ENCODE results near the gene OPCML. TPM values are rescaled to one million over a fixed set of nuclear protein-coding genes. Genes with fewer than 3 reads are reported as not detected.

The OPCML gene
- total and polyA plus RNA-seq, 4 donors: under 0.01 to 1.3 (median 0.88) TPM; not detected in 1

- no peaks in the 10 kb centered on the region for H3K36me3 ChIP-seq (ENCODE audit: control insufficient read depth in 1 of 2, insufficient read depth in 2 of 2, low read length in 1 of 2)
- 52 to 56% methylated on average over 4 of the region's 4 CpGs for WGBS, 2 donors
- no peaks in the 10 kb centered on the region for H3K9me3 ChIP-seq (ENCODE audit: control insufficient read depth, low read length)
- intact Hi-C loops (cut with DNase I): no loop called here
- ATAC-seq (ENCODE audit: low FRiP score): no peak
- H3K4me3 ChIP-seq (ENCODE audit: low read length in 2 of 2): no peak overlapping the region
- no peaks in the 10 kb centered on the region for H3K27me3 ChIP-seq (ENCODE audit: control insufficient read depth in 1 of 2, insufficient read depth in 2 of 2, low read length in 1 of 2)
- H3K4me1 ChIP-seq (ENCODE audit: control insufficient read depth in 1 of 2, insufficient read depth in 2 of 2, low read length in 2 of 2): no peaks in the 10 kb centered on the region
- no peak overlapping the region for H3K27ac ChIP-seq (ENCODE audit: low read depth in 1 of 2, low read length in 2 of 2)
- no peak for DNase-seq
Observed at GRCh38 chr11:133171374-133171773, 360.9 kb downstream of the OPCML start.

DNA sequence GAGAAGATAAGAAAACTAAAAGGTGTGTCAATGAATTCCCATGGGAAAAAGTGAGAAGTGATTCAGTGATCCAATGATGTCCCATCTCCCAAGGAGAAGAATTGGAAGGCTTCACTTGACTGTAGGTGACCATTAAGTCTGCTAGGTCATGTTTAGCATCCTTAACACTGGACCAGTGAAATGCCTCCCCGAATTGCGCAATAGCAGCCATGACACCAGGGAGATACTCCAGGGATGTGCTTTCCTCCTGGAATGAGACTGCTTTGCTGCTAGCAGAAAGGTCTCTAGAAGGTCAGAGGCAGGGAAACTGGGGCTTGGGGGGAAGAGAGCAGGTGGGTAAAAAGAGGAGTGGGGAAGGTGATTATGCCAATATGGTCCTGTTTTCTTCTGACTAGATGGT, 364.3 kb downstream of the OPCML start:
- Histone ChIP-seq H3K27ac (ENCODE audit: low read depth in 1 of 2, low read length in 2 of 2) (no peak overlapping the region), H3K36me3 (ENCODE audit: control insufficient read depth in 1 of 2, insufficient read depth in 2 of 2, low read length in 1 of 2) (no peaks in the 10 kb centered on the region), H3K9me3 (ENCODE audit: control insufficient read depth, low read length) (no peaks in the 10 kb centered on the region), H3K4me1 (ENCODE audit: control insufficient read depth in 1 of 2, insufficient read depth in 2 of 2, low read length in 2 of 2) (no peaks in the 10 kb centered on the region), H3K4me3 (ENCODE audit: low read length in 2 of 2) (no peak overlapping the region), H3K27me3 (ENCODE audit: control insufficient read depth in 1 of 2, insufficient read depth in 2 of 2, low read length in 1 of 2) (no peaks in the 10 kb centered on the region)
- DNase-seq: no peak
- 96 to 98% methylated on average over 2 of the region's 2 CpGs for WGBS, 2 donors
- intact Hi-C loops (cut with DNase I): no loop called here
- no peak for ATAC-seq (ENCODE audit: low FRiP score)

DNA sequence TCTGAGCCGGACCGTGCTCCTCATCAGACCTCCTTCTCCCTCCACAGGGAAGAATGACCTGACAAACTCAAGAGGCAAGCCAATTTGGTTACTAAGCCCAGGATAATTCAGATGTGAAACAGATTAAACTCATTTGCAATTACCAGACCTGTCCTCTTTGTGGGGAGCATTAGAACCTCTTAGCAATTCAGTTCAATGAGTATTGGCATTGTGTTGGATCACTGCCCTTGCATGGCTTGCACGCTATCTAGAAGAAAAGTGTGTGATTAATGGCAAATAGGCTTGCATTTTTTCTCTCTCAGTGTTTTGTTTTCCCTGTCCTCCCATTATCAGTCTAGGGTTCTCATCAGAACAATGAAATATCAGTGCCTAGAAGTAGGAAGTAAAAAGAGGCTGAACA, 365.6 kb downstream of the OPCML start:
- Histone ChIP-seq H3K27ac (ENCODE audit: low read depth in 1 of 2, low read length in 2 of 2) (no peak overlapping the region), H3K36me3 (ENCODE audit: control insufficient read depth in 1 of 2, insufficient read depth in 2 of 2, low read length in 1 of 2) (no peaks in the 10 kb centered on the region), H3K4me1 (ENCODE audit: control insufficient read depth in 1 of 2, insufficient read depth in 2 of 2, low read length in 2 of 2) (no peaks in the 10 kb centered on the region), H3K27me3 (ENCODE audit: control insufficient read depth in 1 of 2, insufficient read depth in 2 of 2, low read length in 1 of 2) (no peaks in the 10 kb centered on the region), H3K4me3 (ENCODE audit: low read length in 2 of 2) (no peak overlapping the region), H3K9me3 (ENCODE audit: control insufficient read depth, low read length) (no peaks in the 10 kb centered on the region)
- ATAC-seq (ENCODE audit: low FRiP score) (no peak), DNase-seq (no peak)
- intact Hi-C loops (cut with DNase I): no loop called here
- 87 to 90% methylated on average over 3 of the region's 3 CpGs for WGBS, 2 donors

GRCh38 chr11:133164986-133165385, 367.3 kb downstream of the OPCML start:
- H3K9me3 ChIP-seq (ENCODE audit: control insufficient read depth, low read length): no peaks in the 10 kb centered on the region
- H3K36me3 ChIP-seq (ENCODE audit: control insufficient read depth in 1 of 2, insufficient read depth in 2 of 2, low read length in 1 of 2): no peaks in the 10 kb centered on the region
- intact Hi-C loops (cut with DNase I): no loop called here
- no peak overlapping the region for H3K27ac ChIP-seq (ENCODE audit: low read depth in 1 of 2, low read length in 2 of 2)
- H3K4me1 ChIP-seq (ENCODE audit: control insufficient read depth in 1 of 2, insufficient read depth in 2 of 2, low read length in 2 of 2): no peaks in the 10 kb centered on the region
- H3K4me3 ChIP-seq (ENCODE audit: low read length in 2 of 2): no peak overlapping the region
- DNase-seq (no peak), ATAC-seq (ENCODE audit: low FRiP score) (no peak)
- WGBS, 2 donors: 73 to 79% methylated on average over 7 of the region's 7 CpGs
- no peaks in the 10 kb centered on the region for H3K27me3 ChIP-seq (ENCODE audit: control insufficient read depth in 1 of 2, insufficient read depth in 2 of 2, low read length in 1 of 2)

GRCh38 chr11:133163463-133164419, 368.6 kb downstream of the OPCML start:
- no peak overlapping the region for H3K4me3 ChIP-seq (ENCODE audit: low read length in 2 of 2)
- no peaks in the 10 kb centered on the region for H3K9me3 ChIP-seq (ENCODE audit: control insufficient read depth, low read length)
- WGBS, 2 donors: 22 to 24% methylated on average over 12 of the region's 12 CpGs
- no peaks in the 10 kb centered on the region for H3K27me3 ChIP-seq (ENCODE audit: control insufficient read depth in 1 of 2, insufficient read depth in 2 of 2, low read length in 1 of 2)
- DNase-seq: no peak
- H3K36me3 ChIP-seq (ENCODE audit: control insufficient read depth in 1 of 2, insufficient read depth in 2 of 2, low read length in 1 of 2): no peaks in the 10 kb centered on the region
- ATAC-seq (ENCODE audit: low FRiP score): peak; percentile 58
- no peaks in the 10 kb centered on the region for H3K4me1 ChIP-seq (ENCODE audit: control insufficient read depth in 1 of 2, insufficient read depth in 2 of 2, low read length in 2 of 2)
- H3K27ac ChIP-seq (ENCODE audit: low read depth in 1 of 2, low read length in 2 of 2): no peak overlapping the region
- intact Hi-C loops (cut with DNase I): no loop called here

DNA sequence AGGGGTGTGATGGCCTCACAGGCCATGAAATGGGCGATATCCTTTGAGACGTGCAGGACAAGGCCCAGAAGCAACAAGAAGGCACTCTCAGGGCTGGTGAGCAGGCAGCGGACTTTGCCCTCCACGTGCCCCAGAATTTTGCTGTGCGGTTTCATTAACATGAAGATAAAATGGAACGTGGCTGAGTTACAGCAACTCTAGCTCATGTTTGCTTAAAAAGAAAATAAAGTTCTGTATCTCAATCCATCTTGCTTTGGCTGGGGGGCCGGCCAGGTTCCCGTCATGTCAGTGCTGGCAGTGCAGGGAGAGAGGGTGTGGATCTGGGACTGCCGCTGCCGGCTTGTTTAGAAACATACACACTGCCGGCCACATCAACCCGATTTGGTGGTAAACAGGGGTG, 370.1 kb downstream of the OPCML start:
- no peak for ATAC-seq (ENCODE audit: low FRiP score)
- DNase-seq: no peak
- H3K4me3 ChIP-seq (ENCODE audit: low read length in 2 of 2): no peak overlapping the region
- H3K36me3 ChIP-seq (ENCODE audit: control insufficient read depth in 1 of 2, insufficient read depth in 2 of 2, low read length in 1 of 2): no peaks in the 10 kb centered on the region
- intact Hi-C loops (cut with DNase I): no loop called here
- no peaks in the 10 kb centered on the region for H3K9me3 ChIP-seq (ENCODE audit: control insufficient read depth, low read length)
- no peaks in the 10 kb centered on the region for H3K27me3 ChIP-seq (ENCODE audit: control insufficient read depth in 1 of 2, insufficient read depth in 2 of 2, low read length in 1 of 2)
- no peaks in the 10 kb centered on the region for H3K4me1 ChIP-seq (ENCODE audit: control insufficient read depth in 1 of 2, insufficient read depth in 2 of 2, low read length in 2 of 2)
- no peak overlapping the region for H3K27ac ChIP-seq (ENCODE audit: low read depth in 1 of 2, low read length in 2 of 2)
- 36 to 42% methylated on average over 12 of the region's 12 CpGs for WGBS, 2 donors

DNA sequence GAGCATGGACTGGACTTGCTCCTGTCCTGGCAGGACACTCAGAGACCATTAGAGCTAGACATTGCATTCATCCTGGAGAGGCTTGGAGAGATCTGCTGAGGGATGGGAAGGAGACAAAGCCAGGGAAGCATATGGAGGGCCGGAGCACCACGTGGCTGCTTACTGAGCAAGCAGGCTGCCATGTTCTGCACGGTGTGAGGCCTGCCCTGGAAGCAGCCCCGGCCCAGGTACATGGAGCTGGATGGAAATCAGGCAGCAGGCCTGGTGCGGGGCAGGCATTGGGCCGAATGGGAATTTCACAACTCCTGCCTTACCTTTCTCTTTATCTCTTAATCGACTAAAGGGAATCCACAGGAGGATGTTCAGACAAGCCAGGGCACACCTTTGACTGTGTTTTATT, 371.5 kb downstream of the OPCML start:
- no peaks in the 10 kb centered on the region for H3K4me1 ChIP-seq (ENCODE audit: control insufficient read depth in 1 of 2, insufficient read depth in 2 of 2, low read length in 2 of 2)
- intact Hi-C loops (cut with DNase I): no loop called here
- 81 to 92% methylated on average over 7 of the region's 7 CpGs for WGBS, 2 donors
- ATAC-seq (ENCODE audit: low FRiP score): no peak
- no peak for DNase-seq
- no peaks in the 10 kb centered on the region for H3K9me3 ChIP-seq (ENCODE audit: control insufficient read depth, low read length)
- no peaks in the 10 kb centered on the region for H3K27me3 ChIP-seq (ENCODE audit: control insufficient read depth in 1 of 2, insufficient read depth in 2 of 2, low read length in 1 of 2)
- H3K4me3 ChIP-seq (ENCODE audit: low read length in 2 of 2): no peak overlapping the region
- no peak overlapping the region for H3K27ac ChIP-seq (ENCODE audit: low read depth in 1 of 2, low read length in 2 of 2)
- H3K36me3 ChIP-seq (ENCODE audit: control insufficient read depth in 1 of 2, insufficient read depth in 2 of 2, low read length in 1 of 2): no peaks in the 10 kb centered on the region

- Histone ChIP-seq H3K27me3 (ENCODE audit: control insufficient read depth in 1 of 2, insufficient read depth in 2 of 2, low read length in 1 of 2) (no peaks in the 10 kb centered on the region), H3K36me3 (ENCODE audit: control insufficient read depth in 1 of 2, insufficient read depth in 2 of 2, low read length in 1 of 2) (no peaks in the 10 kb centered on the region), H3K27ac (ENCODE audit: low read depth in 1 of 2, low read length in 2 of 2) (no peak overlapping the region), H3K4me1 (ENCODE audit: control insufficient read depth in 1 of 2, insufficient read depth in 2 of 2, low read length in 2 of 2) (no peaks in the 10 kb centered on the region), H3K4me3 (ENCODE audit: low read length in 2 of 2) (no peak overlapping the region), H3K9me3 (ENCODE audit: control insufficient read depth, low read length) (no peaks in the 10 kb centered on the region)
- intact Hi-C loops (cut with DNase I): loop anchor here in 1 of 2 donors (2.0 kb wide), 1 partner anchor 68 kb away; no protein-coding TSS in a partner anchor
- no peak for ATAC-seq (ENCODE audit: low FRiP score)
- DNase-seq: no peak
- 45 to 47% methylated on average over 17 of the region's 17 CpGs for WGBS, 2 donors
Observed at GRCh38 chr11:133156986-133157745, 375.1 kb downstream of the OPCML start.
